ENCODE measurements around the gene TTC28.

Gene TTC28

GRCh38 chr22:28346308-28346707 lies 333.3 kb downstream of the TTC28 start:
- no peak for DNase-seq

- DNase-seq, result no peak
These were observed 334.5 kb downstream of the TTC28 start for GRCh38 chr22:28344918-28345703.

- no peak for DNase-seq
These were observed 338.6 kb downstream of the TTC28 start for GRCh38 chr22:28341001-28341400.

GRCh38 chr22:28333088-28333487 lies 346.6 kb downstream of the TTC28 start:
- peak; percentile 76 for DNase-seq

GRCh38 chr22:28332410-28332809 lies 347.2 kb downstream of the TTC28 start:
- DNase-seq, result no peak

GRCh38 chr22:28331695-28332094 lies 347.9 kb downstream of the TTC28 start:
- no peak for DNase-seq

GRCh38 chr22:28329186-28330073 lies 350.2 kb downstream of the TTC28 start:
- DNase-seq, result no peak

GRCh38 chr22:28328756-28329155 lies 350.9 kb downstream of the TTC28 start:
- DNase-seq, result no peak

- peak; percentile 76 for DNase-seq
These were observed 363.6 kb downstream of the TTC28 start for GRCh38 chr22:28316014-28316413.

GRCh38 chr22:28314959-28315358 lies 364.7 kb downstream of the TTC28 start:
- DNase-seq, result no peak

- no peak for DNase-seq
These were observed 369.3 kb downstream of the TTC28 start for GRCh38 chr22:28310299-28310698.

- DNase-seq, result no peak
These were observed 379.9 kb downstream of the TTC28 start for GRCh38 chr22:28299753-28300152.

GRCh38 chr22:28299309-28299708 lies 380.3 kb downstream of the TTC28 start:
- DNase-seq, result no peak

- DNase-seq, result no peak
These were observed 382.1 kb downstream of the TTC28 start for GRCh38 chr22:28297504-28297903.

- no peak for DNase-seq
These were observed 383.2 kb downstream of the TTC28 start for GRCh38 chr22:28296452-28296851.

- DNase-seq, result no peak
These were observed 396.5 kb downstream of the TTC28 start for GRCh38 chr22:28283068-28283654.

GRCh38 chr22:28282405-28283067 lies 397.1 kb downstream of the TTC28 start:
- no peak for DNase-seq

- no peak for DNase-seq
These were observed 399.8 kb downstream of the TTC28 start for GRCh38 chr22:28279888-28280287.

- DNase-seq, result no peak
These were observed 410.4 kb downstream of the TTC28 start for GRCh38 chr22:28269277-28269676.

- DNase-seq, result no peak
These were observed 410.8 kb downstream of the TTC28 start for GRCh38 chr22:28268850-28269249.

- DNase-seq, result no peak
These were observed 411.5 kb downstream of the TTC28 start for GRCh38 chr22:28268171-28268570.

GRCh38 chr22:28260619-28261018 lies 419.0 kb downstream of the TTC28 start:
- no peak for DNase-seq

GRCh38 chr22:28259774-28260312 lies 419.8 kb downstream of the TTC28 start:
- no peak for DNase-seq

Measured in NCI-H2171 treated with DMSO at 0.1 percent for 48 hours (cell line).